A673 (cell line): ENCODE measurements around the gene SLC35F6. TPM values are rescaled to one million over a fixed set of nuclear protein-coding genes. Genes with fewer than 3 reads are reported as not detected.

Experiments
- BruUV-seq: library from RNA; stranded (reverse); fragments of 400-500 nt; replicated peaks from 2 replicates; lab custom pipeline; 2021; lab: Mats Ljungman, UMichigan
- CTCF ChIA-PET: fragments of 300-600 bp; sonication (Branson Sonifier 250); formaldehyde crosslinking; loops from one replicate; lab custom pipeline; 2022; ENCODE audit warnings: antibody characterized with exemption; lab: Charles Lee
- POLR2A ChIA-PET: fragments of 300-600 bp; sonication (Branson Sonifier 250); formaldehyde crosslinking; loops from one replicate; lab custom pipeline; 2022; ENCODE audit warnings: antibody characterized with exemption; ENCODE audit not compliant: low non-redundant PET; lab: Charles Lee
- DNase-seq: peaks from one replicate; pipeline ENCODE4 v3.0.0-alpha.2; 2015; ENCODE audit warnings: low spot score
- H3K27ac ChIP-seq: fragments of 200-600 bp; sonication (generic); 2 replicates; pipeline ENCODE4 v1.5.1; 2016; ENCODE audit warnings: mixed run types, low read depth, mild to moderate bottlenecking, mixed read lengths, antibody characterized with exemption, low read length; ENCODE audit not compliant: poor library complexity, severe bottlenecking
- H3K27me3 ChIP-seq: fragments of 200-600 bp; sonication (generic); replicated peaks from 2 replicates; pipeline ENCODE4 v1.6.1; 2017; ENCODE audit warnings: mixed run types, low read depth, mild to moderate bottlenecking, mixed read lengths, antibody characterized with exemption, low read length; ENCODE audit not compliant: insufficient read depth, poor library complexity
- H3K36me3 ChIP-seq: fragments of 200-600 bp; sonication (generic); 2 replicates; pipeline ENCODE4 v1.6.1; 2016; ENCODE audit warnings: mixed run types, mild to moderate bottlenecking, mixed read lengths, antibody characterized with exemption, low read length; ENCODE audit not compliant: insufficient read depth, poor library complexity, severe bottlenecking
- H3K4me1 ChIP-seq: fragments of 200-600 bp; sonication (generic); 2 replicates; pipeline ENCODE4 v1.6.1; 2017; ENCODE audit warnings: mixed run types, mild to moderate bottlenecking, mixed read lengths, antibody characterized with exemption, low read length; ENCODE audit not compliant: insufficient read depth, poor library complexity, severe bottlenecking
- H3K4me3 ChIP-seq: fragments of 200-600 bp; sonication (generic); 2 replicates; pipeline ENCODE4 v1.5.1; 2016; ENCODE audit warnings: low read depth, mixed run types, mild to moderate bottlenecking, mixed read lengths, low read length; ENCODE audit not compliant: poor library complexity, severe bottlenecking
- H3K9me3 ChIP-seq: fragments of 200-600 bp; sonication (generic); 2 replicates; pipeline ENCODE4 v1.6.1; 2016; ENCODE audit warnings: mixed run types, low read depth, mild to moderate bottlenecking, mixed read lengths, antibody characterized with exemption, low read length; ENCODE audit not compliant: poor library complexity, severe bottlenecking
- EZH2 ChIP-seq: fragments of 200-600 bp; sonication (generic); IDR thresholded peaks from 2 replicates; pipeline ENCODE4 v1.6.1; 2017; ENCODE audit warnings: borderline replicate concordance, low read depth, mild to moderate bottlenecking, mixed read lengths, antibody characterized with exemption, low read length; ENCODE audit not compliant: poor library complexity, severe bottlenecking
- intact Hi-C: fragments of 100-400 bp; cut with micrococcal nuclease; formaldehyde crosslinking; loops from one replicate; pipeline ENCODE4 v1.10.0; 2022; ENCODE audit not compliant: unreplicated experiment
- total RNA-seq: library from RNA; stranded (reverse); gene quantifications from 2 replicates; pipeline ENCODE4 v1.2.3, GENCODE V29; 2021
- TF ChIP-seq, protein P1 (sequence below): fragments of 300-800, 200-600 bp; sonication (generic); conservative IDR thresholded peaks from 2 replicates; pipeline ENCODE4 v1.5.1; 2017; ENCODE audit warnings: low read depth, mild to moderate bottlenecking, antibody characterized with exemption, low read length, moderate library complexity, mixed read lengths

The SLC35F6 gene
- total RNA-seq, 1 experiment from 2014 or later: 33.2 TPM

DNA sequence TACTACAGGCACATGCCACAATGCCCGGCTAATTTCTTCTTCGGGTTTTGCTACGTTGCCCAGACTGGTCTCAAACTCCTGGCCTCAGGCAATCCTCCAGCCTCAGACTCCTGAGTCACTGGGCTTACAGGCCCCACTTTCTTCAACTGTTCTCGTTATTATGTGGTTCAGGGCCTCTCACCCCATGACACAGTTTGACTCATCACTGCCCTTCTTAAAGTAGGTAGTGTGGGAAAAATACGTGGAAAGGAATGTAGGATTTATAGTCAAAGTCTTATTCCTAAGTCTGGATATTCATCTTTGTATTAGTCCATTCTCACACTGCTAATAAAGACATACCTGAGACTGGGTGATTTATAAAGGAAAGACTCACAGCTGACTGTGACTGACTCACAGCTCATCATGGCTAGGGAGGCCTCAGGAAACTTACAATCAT is 41.2 kb downstream of the SLC35F6 start:
- no peak for DNase-seq

DNA sequence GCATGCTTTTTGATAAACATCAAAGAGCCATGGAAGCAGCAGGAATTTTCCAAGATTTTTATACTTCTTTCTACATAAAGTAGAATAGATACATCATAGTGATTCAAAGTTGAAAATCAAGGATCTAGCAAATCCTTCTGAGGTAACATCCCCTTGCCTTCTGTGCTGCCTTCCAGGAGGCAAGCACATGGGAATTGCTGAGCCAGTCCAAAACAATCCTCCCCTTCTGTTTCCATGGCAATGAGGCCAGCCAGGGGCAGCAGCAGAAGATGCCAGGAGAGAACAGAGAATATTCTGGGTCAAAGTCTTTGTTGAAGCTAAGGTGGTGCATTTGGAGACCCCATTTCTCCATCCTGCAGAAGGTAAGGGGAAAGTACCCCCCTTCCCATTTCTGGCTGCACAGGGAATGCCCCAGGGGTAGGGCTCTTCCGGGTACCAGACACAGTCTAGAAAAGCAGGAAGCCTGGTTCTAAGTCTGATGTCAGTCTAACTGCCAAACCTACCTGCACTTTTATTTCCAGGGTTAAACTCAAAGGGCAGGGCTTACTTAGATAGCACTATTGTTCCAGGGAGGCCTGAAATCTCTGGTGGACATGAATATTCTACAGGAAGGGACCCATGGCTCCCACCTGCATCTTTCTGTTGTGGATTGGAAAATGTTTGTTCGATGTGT is 43.8 kb downstream of the SLC35F6 start:
- TF ChIP-seq, protein P1, sequence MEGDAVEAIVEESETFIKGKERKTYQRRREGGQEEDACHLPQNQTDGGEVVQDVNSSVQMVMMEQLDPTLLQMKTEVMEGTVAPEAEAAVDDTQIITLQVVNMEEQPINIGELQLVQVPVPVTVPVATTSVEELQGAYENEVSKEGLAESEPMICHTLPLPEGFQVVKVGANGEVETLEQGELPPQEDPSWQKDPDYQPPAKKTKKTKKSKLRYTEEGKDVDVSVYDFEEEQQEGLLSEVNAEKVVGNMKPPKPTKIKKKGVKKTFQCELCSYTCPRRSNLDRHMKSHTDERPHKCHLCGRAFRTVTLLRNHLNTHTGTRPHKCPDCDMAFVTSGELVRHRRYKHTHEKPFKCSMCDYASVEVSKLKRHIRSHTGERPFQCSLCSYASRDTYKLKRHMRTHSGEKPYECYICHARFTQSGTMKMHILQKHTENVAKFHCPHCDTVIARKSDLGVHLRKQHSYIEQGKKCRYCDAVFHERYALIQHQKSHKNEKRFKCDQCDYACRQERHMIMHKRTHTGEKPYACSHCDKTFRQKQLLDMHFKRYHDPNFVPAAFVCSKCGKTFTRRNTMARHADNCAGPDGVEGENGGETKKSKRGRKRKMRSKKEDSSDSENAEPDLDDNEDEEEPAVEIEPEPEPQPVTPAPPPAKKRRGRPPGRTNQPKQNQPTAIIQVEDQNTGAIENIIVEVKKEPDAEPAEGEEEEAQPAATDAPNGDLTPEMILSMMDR: no peak
- no peak for TF ChIP-seq EZH2
- no TSS peak for BruUV-seq
- Histone ChIP-seq H3K27me3 (no peaks in the 10 kb centered on the region), H3K36me3 (no peaks in the 10 kb centered on the region), H3K9me3 (no peaks in the 10 kb centered on the region), H3K4me3 (no peak overlapping the region), H3K4me1 (no peaks in the 10 kb centered on the region), H3K27ac (no peak overlapping the region)
- intact Hi-C loops: no loop called here
- ChIA-PET CTCF (no interaction called here), POLR2A (no interaction called here)
- no peak for DNase-seq

More for the DNA sequence above, 41.2 kb downstream of the SLC35F6 start:
- intact Hi-C loops: no loop called here
- ChIA-PET POLR2A (no interaction called here), CTCF (no interaction called here)
- Histone ChIP-seq H3K36me3 (peaks cover 12% of the 10 kb centered on the region), H3K27me3 (no peaks in the 10 kb centered on the region), H3K4me3 (no peak overlapping the region), H3K4me1 (no peaks in the 10 kb centered on the region), H3K27ac (no peak overlapping the region), H3K9me3 (no peaks in the 10 kb centered on the region)
- no peak for TF ChIP-seq EZH2
- TF ChIP-seq, protein P1: no peak
- BruUV-seq: no TSS peak

DNA sequence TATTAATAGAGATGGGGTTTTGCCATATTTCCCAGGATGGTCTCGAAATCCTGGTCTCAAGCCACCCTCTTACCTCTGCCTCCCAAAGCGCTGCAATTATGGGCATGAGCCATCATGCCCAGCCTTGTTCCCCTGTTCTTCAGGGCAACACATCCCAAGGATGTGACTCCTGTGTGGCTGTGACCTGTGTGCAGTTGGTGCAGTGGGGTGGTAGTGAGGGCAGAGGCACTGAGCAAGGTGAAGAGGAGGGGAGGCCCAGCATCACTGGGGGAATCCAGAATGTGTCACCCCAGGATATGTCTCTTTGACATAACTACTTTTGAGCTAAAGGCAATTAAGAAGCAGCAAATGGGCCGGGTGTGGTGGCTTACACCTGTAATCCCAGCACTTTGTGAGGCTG is 45.1 kb downstream of the SLC35F6 start:
- H3K27me3 ChIP-seq: no peaks in the 10 kb centered on the region
- CTCF ChIA-PET: interaction anchor here (0.6 kb wide), 1 partner anchor 64 kb away, joined by 3 read pairs; no protein-coding TSS in a partner anchor
- H3K4me3 ChIP-seq: no peak overlapping the region
- intact Hi-C loops: no loop called here
- no peak for DNase-seq
- POLR2A ChIA-PET: no interaction called here
- no peaks in the 10 kb centered on the region for H3K4me1 ChIP-seq
- no peaks in the 10 kb centered on the region for H3K36me3 ChIP-seq
- no TSS peak for BruUV-seq
- H3K9me3 ChIP-seq: no peaks in the 10 kb centered on the region
- TF ChIP-seq, protein P1: no peak
- no peak for TF ChIP-seq EZH2
- no peak overlapping the region for H3K27ac ChIP-seq
